Glomerular visceral epithelial cell (primary cell): ENCODE measurements around the gene AIFM1.

Source experiments
- DNase-seq: peaks from one replicate; pipeline ENCODE4 v3.0.0-alpha.2; 2016; ENCODE audit errors: extremely low spot score

AIFM1 gene

DNA sequence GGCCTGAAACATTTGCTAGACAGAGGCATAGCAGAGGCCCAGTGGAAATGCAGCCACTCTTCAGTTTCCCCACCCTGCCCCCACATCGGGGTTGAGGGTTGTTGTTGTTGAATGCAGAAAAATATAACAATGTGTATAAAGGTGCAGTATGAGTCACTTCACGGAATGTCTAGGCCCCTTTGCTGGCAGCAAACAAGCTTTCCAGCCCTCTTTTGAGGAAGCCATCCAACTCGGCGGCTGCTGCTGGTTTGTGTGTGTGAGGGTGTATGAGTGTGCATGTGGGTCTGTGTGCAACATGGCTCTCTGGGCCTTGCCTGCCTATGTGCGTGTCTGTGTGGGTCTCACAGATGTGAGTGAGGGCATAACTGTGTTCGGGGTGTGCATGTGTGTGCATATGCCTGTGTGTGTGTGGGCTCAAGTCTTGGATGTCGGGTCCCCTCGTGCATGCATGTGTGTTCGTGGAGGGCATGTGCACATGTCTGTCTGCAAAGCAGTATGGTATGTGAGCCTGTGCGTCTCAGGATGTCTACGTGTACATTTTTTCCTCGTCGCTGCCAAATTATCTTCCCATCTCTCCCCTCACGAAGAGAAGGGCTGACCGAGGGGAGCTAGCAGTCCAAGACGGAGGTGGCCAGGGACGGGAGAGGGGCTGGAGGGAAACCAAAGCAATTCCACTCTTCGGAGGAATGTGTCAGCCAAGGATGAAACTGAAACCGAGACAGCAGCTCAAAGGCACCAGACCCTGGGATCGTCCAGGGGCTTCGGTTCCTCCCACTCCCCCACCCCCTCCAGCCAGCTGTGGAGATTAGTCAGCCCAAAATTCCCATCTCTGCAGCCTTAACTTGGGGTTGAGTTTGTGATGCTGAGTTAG lies 47.0 kb downstream of the AIFM1 start:
- peak; percentile 47 for DNase-seq

GRCh38 chrX:130117166-130117565 lies 48.5 kb downstream of the AIFM1 start:
- no peak for DNase-seq

- peak; percentile 84 for DNase-seq
Observed at GRCh38 chrX:130115119-130115885, 50.3 kb downstream of the AIFM1 start.

DNA sequence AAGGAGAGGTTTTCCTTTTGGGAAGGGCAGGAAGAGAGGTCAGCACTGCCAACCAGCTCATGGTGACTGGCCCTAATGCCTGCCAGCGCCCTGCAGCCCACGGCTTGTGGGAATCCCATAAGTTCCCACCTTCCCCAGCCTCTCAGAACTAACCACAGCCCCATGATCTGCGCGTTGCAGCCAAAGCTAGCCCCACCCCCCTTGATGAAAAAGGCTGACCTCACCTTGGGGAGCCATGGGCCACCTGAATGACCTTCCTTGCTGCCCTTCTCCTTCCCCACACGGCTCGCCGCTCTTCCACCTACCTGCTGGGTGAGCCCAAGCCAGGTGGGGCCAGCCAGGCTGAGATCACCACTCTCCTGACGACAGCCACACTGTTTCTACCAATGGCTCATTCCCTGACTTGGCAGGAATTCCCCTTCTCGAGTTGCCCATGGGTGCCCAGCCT lies 51.5 kb downstream of the AIFM1 start:
- peak; percentile 64 for DNase-seq

- DNase-seq: no peak
Observed at GRCh38 chrX:130111220-130112154, 54.2 kb downstream of the AIFM1 start.

DNA sequence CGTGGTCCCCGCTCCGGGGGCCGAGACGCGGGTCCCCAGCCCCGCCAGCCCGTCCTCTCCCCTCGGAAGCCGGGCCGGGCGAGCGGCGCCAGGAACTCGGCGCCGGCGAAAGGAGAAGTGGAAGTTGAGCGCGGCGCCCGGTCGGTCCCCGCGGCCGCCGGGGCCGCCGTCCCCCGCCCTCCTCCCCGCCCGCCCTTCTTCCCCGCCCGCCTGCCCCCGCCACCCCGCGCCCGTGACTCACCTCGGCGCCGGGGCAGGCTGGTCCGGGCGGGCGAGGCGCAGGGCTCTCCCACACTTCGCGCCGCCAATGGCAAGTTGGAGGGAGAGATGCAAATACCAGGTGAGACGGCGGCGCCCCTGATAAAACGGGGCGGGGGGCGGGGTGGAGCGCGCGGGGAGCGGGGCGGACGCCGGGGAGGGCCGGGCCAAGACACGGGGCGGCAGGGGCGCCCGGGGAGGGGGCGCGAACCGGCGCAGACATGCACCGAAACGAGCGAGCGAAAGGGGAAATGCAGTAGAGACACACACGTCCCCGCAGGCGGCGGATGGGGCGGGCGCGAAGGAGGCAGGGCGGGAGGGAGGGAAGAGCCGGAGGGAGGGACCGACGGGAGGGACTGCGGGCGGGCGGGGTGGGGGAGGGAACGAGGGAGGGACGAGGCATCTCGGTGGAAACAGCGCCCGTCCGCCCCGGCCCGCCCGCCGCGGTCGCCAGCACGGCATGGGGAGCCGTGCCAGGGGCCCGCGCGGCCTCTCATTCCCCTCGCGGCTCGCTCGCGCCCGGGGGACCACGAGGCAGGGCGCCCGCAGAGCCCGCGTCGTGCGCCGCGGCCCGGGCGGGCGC lies 55.0 kb downstream of the AIFM1 start, which contains the start of gene ELF4:
Gene ELF4, minus strand, starts transcription at position 119 of the 841 bp plus-strand sequence. CDS start 29,167 bp downstream, outside the sequence.
- peak; percentile 73 for DNase-seq

DNA sequence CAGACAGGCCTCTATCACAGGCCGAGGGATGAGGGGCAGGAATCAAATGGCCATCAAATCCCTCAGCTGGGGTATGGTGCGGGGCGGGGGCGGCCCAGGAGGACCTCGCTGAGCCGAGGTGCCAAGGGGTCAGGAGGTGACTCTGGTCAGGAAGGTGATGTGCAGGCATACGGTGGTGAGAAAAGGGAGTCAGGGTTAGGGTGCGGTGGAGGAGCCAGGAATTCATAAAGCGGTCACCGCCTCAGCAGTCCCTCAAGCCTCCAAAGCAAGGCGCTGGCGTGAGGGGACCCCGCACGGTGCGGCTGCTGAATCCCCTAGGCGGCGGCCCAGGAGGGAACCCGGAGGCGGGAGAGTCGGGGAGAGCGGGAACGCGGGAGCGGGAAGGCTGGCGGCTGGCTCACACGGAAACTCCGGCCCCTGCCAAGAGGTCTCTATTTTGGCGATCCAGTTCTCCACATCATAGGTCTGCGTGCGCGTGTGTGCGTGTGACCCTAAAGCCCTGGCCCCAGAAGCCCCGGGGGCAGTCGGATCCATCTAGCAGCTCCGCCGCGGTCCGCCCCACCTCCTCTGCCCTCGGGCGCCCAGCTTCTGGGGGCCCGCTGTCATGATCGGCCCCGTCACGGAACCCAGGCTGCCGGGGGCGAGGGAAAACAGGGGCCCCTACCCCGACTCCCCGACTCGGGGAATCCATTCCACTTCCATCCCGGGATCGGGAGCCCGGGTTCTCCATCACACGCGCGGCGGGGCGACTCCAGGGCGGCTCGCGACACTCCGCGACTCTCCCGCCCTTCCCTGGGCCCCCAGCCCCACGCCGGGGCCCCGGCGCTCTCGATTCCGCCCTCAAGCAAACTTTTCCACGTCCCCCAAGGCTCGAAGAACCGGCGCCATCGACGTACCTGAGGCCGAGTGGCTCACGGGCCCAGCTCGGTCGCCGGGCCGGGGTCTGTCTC lies 55.9 kb downstream of the AIFM1 start:
- DNase-seq: no peak

- peak; percentile 59 for DNase-seq
Observed at GRCh38 chrX:130108647-130109428, 56.8 kb downstream of the AIFM1 start.

DNA sequence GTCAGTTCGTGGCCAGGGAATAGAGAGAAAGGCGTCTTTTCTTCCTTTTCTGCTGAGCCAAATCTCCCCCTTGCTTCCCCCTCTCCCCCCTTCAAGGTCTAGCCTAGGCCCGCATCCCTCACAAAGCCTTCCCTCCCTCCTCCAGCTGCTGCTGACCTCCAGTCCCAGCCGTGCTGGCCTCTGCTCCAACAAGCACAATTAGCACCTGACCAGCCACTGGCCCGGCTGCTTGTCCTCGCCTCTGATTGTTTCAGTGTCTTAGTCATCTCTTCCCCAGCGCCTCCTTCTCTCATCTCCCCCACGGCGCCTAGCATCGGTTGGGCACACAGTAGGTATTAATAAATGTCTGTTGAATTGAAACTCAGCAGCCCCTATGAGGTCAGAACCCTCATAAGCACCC lies 59.6 kb downstream of the AIFM1 start:
- no peak for DNase-seq

DNA sequence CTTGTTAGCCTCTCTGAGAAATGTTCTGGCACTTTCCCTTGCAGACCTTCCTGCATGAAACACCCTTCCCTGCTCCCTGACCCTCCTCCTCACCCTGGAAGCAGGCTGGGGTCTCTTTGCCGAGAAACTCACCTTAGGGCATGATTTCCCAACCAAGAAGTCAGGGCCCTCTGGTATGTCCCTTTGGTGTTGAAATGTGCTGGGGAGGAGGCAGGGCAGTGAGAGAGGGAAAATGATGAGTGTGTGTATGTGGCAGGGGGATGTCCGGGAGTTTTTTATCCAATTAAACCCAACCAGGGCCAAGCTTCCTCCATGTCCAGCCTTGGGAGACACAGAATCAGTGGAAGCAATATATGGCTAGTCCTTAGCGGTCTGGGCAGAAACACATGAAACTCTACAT lies 60.4 kb downstream of the AIFM1 start:
- no peak for DNase-seq

DNA sequence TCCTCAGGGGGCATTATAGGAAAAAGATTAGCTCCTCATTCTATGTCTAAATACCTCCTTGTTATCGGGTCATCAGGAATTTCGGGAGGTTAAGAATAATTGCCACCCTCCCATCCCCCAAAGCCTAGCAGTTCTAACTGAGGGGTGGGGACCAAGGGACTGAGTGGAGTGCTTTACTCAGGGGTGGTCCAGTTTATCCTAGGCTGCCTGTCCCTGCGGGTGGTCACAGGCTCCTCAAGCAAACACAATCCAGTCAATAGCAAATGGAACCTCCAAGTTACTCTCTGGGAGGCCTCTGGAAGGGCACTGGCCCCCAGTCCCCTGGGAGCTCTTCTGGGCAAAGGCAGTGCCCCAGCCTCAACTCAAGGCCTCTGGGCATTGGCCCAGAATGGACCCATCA lies 62.0 kb downstream of the AIFM1 start:
- DNase-seq: no peak

DNA sequence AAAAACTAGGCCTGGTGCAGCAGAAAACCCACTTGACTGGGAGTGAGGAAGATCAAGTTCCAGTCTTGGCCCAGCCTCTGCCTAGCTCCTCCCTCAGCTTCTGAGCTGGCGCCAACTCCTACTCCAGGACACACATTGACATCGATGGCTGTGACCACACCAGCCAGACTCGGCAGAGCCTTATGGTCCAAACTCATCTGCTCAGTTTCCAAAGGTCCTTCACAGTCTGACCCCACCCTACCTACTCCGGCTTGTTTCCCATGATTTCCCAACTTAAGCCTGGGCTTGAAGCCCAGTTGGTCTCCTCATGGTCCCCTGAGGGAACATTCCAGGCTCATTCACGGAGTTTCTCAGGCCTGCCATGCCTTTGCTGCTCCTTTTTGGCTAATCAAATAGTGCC lies 65.5 kb downstream of the AIFM1 start:
- no peak for DNase-seq

- DNase-seq: no peak
Observed at GRCh38 chrX:130098210-130098552, 67.5 kb downstream of the AIFM1 start.

DNA sequence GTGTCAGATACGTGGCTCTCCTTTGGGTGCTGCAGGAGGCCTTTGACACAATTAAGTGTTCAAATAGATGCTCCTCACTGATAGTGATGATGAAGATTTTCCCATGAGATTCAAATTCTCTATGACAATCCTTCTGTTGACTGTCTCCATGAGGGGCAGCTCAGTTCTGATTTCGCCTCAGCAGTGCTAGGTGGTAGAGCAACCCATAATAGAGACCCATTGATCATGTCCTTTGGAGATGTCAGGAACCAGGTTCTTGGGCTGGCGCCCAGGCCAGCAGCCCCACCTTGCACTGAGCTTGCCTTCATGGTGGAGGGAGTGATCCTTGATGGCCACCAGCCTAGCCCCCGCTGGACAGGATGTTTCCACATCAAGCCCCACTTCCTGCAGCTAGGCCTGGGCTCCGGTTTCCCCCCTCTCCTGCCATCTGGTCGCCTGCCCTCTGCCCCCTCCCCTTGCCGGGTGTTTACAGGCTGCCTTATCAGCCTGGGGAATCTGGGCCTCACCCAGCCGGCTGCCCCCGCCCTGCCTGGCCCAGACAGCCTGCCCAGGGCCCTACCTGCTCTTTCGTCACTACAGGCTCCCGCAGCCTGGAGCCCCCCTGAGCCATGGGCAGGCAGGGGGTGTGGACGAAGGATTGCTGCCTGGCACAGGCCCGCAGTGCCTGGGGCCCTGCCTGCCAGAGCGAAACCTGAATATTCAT lies 68.0 kb downstream of the AIFM1 start:
- DNase-seq: no peak

DNA sequence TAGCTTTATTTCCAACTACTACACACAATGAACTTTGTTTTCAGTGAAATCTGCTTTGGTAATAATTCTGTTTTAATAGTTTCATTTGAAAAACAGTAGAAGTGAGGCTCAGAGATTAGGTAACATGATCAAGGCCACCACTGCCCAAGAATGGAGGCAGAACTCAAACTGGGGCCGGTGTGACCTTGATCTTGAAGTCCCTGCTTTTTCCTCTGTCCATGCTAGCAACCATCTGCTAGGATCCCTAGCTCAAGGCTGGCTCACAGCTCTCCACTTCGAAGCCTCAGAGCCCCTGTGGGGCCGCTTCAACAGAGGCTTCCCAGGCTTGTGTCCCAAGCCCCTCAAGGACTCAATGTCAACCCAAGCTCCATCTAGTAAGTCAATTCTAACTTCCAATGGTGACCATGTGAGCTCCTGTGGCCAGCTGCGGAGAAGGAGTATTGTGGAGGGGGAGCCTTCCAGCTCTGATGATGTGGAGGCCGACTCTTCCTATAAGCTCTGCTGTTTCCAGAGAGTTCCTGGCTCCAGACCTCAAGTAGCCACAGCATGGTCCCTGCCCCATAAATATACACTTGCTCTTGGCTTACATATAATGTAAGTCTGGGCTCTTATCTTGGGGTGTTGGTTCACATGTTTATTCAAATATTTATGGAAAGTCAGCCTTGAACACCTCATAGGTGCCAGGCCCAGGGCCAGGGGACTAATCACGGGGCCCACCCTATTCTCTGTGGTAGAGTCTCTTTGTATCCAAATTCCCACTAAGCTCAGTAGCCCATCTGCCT lies 70.2 kb downstream of the AIFM1 start:
- no peak for DNase-seq

- DNase-seq: no peak
Observed at GRCh38 chrX:130094696-130095095, 70.9 kb downstream of the AIFM1 start.

DNA sequence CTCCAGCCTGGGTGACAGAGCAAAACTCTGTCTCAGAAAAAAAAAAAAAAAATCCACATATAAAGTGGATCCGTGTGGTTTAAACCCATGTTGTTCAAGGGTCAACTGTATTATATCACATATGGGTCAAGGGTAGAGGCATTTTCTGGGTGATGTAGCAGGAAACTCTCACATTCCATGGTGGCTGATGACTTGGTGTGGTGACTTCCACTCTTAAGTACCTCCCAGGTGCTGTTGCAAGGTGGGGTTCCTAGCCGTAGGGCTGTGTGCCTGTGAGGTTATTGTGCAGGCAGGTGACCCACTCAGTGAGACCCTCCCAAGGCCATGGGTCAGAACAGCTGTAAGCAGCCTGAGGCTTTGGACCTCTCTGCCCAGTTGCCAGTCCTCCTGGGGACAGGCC lies 72.4 kb downstream of the AIFM1 start:
- DNase-seq: no peak
